GM19193 (cell line): ENCODE results near the gene OR51B5.

Experiments
- POLR2A ChIP-seq: IDR thresholded peaks from 4 replicates; pipeline ENCODE4 v1.6.1; 2011; ENCODE audit not compliant: insufficient read depth, insufficient read length; ENCODE audit errors: extremely low read depth

OR51B5 gene, protein sequence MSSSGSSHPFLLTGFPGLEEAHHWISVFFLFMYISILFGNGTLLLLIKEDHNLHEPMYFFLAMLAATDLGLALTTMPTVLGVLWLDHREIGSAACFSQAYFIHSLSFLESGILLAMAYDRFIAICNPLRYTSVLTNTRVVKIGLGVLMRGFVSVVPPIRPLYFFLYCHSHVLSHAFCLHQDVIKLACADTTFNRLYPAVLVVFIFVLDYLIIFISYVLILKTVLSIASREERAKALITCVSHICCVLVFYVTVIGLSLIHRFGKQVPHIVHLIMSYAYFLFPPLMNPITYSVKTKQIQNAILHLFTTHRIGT

DNA sequence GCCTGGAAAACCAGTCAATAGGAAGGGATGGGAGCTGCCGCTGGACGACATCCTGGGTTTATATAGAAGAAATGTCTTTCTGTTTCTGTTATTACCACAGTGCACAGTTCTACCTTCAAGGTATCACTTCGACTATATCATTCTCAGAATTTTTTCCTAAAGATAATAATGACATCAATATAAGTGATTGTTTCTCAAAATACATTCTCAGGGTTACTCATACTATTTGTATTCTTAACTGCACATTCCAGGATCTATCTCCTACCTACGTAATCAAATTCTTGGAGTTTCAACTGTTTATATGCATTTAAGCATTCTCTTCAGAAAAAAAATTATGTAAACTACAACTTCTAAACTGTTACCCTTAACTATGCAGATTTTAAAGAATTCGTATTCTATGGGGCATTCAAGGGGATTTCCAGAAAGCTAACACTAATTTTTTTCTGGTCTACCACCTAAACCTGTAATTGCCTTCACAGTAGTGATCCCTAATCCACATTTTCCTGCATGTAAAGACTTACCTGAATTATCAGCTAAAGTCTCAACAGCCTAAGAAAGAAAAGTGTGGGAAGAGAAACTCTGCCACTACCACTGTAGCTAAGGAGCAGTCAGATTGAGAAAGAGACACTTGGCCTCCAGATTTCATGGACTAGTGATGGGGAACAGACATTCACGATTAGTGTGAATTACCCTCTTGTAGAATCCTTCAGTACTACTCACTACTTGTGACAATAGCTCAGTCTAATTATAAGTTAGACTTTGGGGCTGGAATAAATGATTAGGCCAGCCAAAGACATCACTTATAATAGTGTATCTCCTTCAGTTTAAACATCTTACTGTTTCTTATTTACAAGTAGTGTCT is at the start of gene OR51B5:
Gene OR51B5 (minus strand): TSS at position 51 of the 862 bp plus-strand sequence. CDS start 0 bp downstream, at position 51.
- TF ChIP-seq POLR2A, result no peak

- TF ChIP-seq POLR2A, result no peak
Measured at GRCh38 chr11:5390210-5390609, 46.9 kb upstream of the OR51B5 start.

- no peak for TF ChIP-seq POLR2A
Measured at GRCh38 chr11:5384335-5384734, 41.0 kb upstream of the OR51B5 start.

- TF ChIP-seq POLR2A, result no peak
Measured at GRCh38 chr11:5383576-5383975, 40.3 kb upstream of the OR51B5 start, which contains the start of gene OR51M1. TSS of gene OR51M1 (plus strand) at chr11:5383812. CDS start at chr11:5389399, 5,587 bp downstream.

DNA sequence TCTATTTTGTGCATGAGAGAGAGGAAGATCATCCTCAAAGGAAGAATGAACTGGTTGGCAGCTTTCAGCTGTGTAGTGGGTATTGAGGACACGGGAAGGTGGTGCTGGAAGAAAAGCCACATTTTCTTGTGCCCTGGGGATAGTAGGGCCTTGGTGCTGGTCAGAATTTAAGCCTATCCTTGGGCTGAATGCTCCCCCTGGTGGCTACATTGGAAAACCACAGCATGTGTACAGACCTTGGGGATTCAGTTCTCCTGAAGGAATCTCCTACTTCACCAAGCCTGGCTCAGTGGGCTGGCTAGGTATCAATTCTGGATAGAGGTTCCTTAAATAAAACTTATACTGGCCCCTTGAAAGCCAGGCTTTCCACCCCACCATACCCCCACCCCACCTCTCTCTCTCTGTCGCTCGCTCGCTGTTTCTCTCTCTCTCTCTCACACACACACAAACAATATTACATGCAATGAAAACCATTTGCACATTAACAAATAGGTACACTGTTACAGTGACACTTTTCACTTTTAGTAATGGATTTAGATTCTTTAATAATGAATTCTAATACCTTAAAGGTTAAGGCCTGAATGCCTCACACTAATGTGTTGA is 37.5 kb upstream of the OR51B5 start:
- TF ChIP-seq POLR2A, result no peak

- TF ChIP-seq POLR2A, result no peak
Measured at GRCh38 chr11:5369789-5370188, 26.5 kb upstream of the OR51B5 start.

DNA sequence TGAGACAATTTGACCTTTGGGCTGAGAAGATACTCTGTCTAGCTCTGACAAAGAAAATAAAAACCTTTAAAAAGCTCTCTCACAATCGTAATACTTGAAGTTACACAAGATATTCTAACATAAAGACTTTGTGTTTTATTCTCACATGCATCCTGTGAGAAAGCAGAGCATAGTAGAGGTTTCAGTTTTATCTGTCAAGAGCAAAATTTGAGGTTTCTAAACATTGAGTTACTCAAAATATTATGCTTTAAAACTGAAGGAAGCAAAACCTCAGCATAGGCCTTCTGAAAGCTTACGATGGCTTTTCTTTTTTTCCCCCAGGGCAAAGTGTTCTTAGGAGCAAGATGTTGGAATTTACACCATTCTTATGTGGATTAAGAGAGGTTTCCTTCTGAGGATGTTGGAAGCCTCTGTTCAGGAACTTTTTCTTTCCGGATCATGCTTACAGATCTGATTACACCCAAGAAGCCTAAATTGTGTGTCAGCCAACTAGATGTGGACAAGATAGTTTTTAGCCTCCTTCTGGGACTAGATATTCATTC is 25.2 kb upstream of the OR51B5 start:
- no peak for TF ChIP-seq POLR2A

DNA sequence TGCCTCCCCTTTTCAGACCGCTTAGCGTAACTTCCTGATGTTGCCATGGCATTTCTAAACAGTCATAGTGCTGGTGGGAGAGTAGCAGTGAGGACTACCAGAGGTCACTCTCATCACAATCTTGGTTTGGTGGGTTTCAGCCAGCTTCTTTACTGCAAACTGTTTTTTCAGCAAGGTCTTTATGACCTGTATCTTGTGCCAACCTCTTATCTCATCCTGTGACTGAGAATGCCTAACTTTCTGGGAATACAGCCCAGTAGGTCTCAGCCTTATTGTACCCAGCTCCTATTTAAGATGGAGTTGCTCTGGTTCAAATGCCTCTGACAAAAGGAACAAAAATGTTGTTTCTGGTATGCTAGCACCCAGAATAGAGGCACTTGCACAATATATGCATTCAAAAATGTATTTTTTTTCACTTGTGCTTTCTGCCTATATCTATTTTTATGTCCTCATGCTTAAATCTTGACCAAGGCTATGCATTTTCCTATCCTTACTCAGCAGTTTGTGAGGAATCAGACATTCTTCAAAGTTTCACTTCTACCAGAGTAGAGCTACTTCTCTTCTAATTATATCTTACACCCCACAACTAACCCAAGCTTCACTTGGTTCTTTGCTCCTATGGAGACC is 24.2 kb upstream of the OR51B5 start:
- TF ChIP-seq POLR2A, result no peak

GRCh38 chr11:5366856-5367255 is 23.5 kb upstream of the OR51B5 start:
- no peak for TF ChIP-seq POLR2A

DNA sequence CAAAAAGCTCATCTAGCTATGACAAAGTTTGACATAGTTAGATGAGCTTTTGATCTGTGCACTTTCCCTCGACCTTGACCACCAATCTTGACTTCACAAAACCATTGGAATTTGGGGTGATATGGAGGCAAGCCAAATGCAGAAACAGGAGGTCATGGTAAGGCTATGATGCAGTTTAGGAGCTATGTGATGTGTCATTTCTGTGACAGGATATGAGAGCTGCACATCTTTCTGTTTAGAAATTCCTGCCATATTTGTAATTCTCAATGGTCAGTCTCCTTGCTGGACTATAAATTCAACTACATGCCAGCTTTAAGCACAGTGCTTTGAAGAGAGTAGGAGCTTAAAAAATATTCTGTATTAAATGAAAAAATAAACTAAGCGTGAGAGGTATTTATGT is 20.9 kb upstream of the OR51B5 start:
- TF ChIP-seq POLR2A, result no peak

DNA sequence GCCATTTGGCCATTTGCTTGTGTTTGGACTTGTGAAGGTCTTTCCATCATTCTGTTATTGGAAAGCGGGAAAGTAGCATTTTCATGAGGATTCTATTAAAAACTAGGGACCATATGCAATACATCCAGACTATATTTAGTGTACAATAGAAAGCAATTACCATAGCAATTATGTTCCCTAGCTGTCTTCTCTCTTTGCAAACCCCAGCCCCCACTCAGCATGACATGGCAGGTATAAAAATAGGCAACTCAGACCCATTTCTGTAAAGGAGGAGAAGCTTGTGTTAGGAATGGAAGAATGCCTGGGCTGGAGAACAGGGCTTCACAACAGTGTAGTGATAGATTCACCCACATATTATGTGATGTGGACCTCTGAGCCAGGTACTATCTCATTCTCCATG is 20.4 kb upstream of the OR51B5 start:
- TF ChIP-seq POLR2A, result no peak

DNA sequence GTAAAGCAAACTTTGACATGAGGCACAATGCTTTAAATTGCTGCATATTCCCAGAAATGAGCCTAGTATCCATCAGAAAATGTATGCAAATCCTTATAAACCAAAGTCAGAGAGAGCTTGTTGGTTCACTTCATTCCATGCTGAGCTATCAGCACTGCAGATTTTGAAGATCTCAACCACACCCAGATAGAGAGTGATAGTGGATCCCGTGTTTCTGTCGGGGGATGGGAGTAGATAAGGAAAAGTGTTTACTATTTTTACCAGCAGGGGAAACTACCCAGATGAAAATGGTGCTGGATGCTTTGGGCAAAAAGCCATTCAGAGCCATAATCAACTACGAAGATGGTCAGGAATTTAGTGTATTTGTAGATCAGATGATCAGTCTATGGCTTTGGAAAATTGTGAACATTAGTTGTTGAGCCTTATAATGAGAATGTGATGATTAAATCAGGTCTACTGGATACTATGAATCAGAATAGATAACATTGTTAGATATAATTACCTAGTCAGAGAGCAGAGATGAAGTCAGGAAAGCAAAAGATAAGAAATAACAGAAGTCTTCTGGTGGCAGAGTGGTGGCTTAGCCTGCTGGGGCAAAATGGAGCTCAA is 18.8 kb upstream of the OR51B5 start:
- TF ChIP-seq POLR2A, result no peak

DNA sequence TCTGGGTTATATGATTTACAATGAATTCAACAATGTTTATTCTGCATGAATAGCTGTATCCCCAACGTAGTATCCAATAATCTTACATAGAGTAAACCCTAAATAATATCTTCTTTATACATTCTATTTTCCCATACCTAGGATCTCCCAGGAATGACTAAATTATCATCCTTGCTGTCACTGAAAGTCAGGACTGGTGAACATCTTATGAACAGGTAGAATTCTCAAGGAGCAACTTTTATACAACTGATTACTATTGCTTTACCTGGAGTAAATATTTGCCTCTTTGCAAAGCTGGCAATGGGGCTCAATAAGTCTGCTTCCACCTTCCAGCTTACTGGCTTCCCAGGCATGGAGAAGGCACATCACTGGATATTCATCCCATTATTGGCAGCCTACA is 7.9 kb upstream of the OR51B5 start, which contains the start of gene OR51B6:
Gene OR51B6 (plus strand): TSS at position 301 of the 400 bp plus-strand sequence. CDS start 0 bp downstream, at position 301.
- TF ChIP-seq POLR2A, result no peak

- no peak for TF ChIP-seq POLR2A
Measured at GRCh38 chr11:5349550-5349949, 6.2 kb upstream of the OR51B5 start.
